RCC 7860 (cell line): ENCODE measurements around the gene SMARCE1.

Experiments
- DNase-seq: peaks from one replicate; pipeline ENCODE4 v3.0.0-alpha.2; 2015; ENCODE audit warnings: low spot score
- FAIRE-seq: peaks from 2 replicates; lab custom pipeline; 2012; peaks lifted over from hg19 to GRCh38; lab: Jason Lieb, UNC

SMARCE1 gene

GRCh38 chr17:40646791-40647623 is 611 bp downstream of the SMARCE1 start:
- no peak for FAIRE-seq

DNA sequence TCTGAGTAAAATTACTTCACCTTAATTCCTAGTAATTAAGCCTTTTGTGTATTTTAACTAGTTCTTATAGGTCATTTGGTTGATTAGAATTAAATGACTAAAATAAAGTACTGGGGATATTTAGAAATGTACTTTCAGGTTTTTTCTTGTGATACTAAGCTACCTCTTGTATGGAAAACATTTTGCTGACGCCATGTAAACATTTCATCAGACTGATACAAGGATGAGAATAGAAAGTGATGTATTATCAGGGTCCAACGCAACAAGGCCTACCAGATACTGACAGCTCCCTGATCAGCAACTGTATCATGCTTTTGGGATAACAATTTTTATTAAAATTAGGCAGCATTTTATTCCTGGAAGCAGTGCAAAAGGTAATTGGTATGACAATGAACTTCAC is 1.7 kb downstream of the SMARCE1 start:
- no peak for FAIRE-seq
- no peak for DNase-seq

More at GRCh38 chr17:40646791-40647623, 611 bp downstream of the SMARCE1 start:
- peak; percentile 21 for DNase-seq

- FAIRE-seq (no peak), DNase-seq (no peak)
Observed at GRCh38 chr17:40645291-40645690, 2.3 kb downstream of the SMARCE1 start.

DNA sequence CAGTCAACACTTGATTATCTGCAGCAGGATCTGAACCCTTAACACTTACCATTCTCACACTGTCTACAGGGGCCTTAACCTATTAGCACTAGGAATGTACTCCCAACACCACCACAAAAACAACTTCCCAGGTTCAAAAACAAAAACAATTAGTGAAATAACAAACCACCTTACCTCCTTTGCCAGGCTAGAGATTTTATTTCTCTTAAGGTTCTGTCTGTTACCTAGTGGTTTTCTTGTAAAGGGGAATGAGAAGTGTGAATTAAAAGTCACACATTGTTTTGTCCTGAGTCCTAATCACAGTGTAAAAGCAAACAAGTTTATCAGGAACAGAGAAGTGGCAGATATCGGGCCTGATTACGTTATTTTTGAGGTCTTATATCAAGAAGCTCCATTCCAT is 9.7 kb downstream of the SMARCE1 start:
- FAIRE-seq, result no peak

DNA sequence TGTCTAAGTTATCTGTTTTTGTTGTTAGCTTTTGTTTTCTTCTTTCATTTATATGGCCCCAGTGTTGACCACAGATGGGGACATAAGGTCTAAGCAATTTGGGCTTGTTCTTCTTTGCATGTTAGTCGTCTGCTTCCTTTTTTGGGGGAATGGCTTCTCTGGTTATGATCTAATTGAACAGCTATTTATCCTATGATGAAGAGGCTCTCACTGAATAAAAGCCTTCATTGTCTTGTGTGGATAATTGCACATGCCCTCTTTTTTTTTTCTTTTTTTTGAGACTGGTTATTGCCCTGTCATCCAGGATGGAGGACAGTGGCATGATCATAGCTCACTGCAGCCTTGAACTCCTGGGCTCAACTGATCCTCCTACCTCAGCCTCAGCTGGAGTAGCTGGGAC is 13.7 kb downstream of the SMARCE1 start:
- FAIRE-seq (no peak), DNase-seq (no peak)

More for the DNA sequence above, 9.7 kb downstream of the SMARCE1 start:
- DNase-seq, result no peak

DNA sequence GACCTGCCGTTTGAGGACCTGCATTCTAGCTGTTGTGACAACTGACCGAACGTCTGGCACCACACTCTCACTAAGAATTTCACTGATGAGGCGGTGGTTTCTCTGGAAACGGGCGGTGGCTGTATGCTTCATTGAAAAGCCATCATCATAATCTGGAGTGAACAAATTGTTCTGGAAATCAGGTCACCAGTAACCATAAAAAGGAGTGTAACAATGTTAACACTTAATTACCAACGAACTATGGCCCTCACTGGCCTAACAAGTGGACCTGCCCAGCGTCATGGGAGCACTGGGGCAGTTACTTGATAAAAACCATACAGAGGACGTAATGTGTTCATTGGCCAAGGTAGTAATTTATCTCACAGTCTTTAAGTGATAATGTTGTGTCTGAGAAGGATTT is 15.4 kb downstream of the SMARCE1 start:
- FAIRE-seq (no peak), DNase-seq (no peak)

DNA sequence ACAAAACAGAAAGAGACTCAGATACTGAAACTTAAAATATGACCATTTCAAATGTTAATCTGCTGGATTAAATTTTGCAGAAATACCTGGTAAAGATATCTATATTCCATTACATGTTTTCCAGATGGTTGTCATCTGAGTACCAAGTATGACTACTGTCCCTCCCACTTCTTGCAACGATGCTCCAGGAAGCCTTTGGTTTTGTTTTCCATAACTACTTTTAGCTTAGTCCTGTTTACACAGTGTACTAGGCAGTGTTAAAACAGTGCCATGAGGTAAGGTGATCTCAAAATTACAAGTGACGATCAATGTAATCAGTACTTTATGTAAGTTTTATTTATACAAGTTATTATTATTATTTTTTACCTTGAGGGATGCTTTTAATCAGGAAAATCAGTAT is 17.8 kb downstream of the SMARCE1 start:
- DNase-seq (no peak), FAIRE-seq (no peak)

- FAIRE-seq (no peak), DNase-seq (no peak)
Observed at GRCh38 chr17:40625311-40625710, 22.3 kb downstream of the SMARCE1 start.

DNA sequence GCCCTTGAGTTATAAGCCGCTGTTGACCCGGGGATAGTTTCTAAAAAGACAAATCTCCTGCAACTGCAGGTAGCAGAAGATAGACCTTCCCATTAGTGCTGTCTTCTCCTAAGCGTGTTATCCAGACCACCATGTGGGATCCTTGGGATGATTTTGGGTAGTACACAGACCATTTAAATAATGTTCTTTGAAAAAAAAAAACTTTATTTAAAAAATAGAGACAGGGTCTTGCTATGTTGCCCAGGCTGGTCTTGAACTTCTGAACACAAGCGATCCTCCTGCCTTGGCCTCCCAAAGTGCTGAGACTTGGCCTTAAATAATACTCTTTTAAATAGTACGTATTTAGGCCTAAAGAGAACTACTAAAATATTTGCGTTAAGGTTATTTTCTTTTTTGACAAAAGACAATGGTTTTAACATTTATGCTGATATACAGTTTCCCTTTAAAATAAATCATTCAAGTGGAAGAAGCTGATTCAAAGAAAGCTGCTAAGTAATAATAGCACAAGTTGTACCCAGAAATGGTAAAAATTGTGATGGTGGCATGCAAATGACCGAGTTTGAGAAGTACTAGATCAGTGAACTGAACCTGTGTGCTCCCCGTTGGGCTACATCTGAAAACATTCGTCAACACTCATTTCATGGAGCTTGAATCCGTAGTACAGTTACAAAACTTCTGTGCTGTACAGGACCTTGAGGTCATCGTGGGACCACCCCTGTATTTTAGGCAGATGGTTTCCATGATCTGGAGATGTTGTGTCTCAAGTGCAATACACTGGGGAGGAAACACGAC is 24.0 kb downstream of the SMARCE1 start:
- FAIRE-seq, result no peak
- DNase-seq, result no peak

- no peak for DNase-seq
- FAIRE-seq, result no peak
Observed at GRCh38 chr17:40622509-40622928, 25.1 kb downstream of the SMARCE1 start.

DNA sequence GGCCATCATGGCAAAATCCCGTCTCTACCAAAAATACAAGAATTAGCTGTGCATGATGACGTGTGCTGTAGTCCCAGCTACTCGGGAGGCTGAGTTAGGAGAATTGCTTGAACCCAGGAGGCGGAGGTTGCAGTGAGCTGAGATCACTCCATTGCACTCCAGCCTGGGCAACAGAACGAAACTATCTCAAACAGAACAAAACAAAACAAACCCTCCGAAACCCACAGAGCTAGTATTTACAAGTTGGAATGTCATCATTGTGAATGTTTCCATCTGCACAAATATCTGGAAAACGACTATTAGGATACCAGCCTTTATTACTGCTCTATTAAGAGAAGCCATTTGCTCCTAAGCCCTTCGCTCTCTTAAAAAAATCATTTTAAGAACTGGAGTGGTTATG is 26.0 kb downstream of the SMARCE1 start:
- no peak for DNase-seq
- FAIRE-seq, result no peak

DNA sequence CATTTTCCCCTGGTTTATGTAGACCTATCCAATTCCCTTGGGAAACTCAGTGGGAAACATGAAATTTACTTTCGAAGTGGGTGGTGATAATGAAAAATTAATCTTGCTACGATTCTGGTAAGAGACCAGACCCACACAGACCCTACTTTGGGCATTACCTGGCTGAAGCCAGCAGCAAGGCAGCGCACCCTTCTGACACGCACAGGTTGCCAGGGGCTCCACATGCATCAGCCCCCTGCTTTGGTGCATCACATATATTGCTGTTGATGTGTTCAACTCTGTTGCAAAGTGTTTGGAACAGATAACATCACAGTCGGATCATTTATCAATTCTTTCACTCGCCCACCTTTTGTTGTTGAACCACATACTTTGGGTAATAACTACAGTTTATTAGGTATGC is 26.6 kb downstream of the SMARCE1 start:
- no peak for FAIRE-seq
- DNase-seq, result no peak

DNA sequence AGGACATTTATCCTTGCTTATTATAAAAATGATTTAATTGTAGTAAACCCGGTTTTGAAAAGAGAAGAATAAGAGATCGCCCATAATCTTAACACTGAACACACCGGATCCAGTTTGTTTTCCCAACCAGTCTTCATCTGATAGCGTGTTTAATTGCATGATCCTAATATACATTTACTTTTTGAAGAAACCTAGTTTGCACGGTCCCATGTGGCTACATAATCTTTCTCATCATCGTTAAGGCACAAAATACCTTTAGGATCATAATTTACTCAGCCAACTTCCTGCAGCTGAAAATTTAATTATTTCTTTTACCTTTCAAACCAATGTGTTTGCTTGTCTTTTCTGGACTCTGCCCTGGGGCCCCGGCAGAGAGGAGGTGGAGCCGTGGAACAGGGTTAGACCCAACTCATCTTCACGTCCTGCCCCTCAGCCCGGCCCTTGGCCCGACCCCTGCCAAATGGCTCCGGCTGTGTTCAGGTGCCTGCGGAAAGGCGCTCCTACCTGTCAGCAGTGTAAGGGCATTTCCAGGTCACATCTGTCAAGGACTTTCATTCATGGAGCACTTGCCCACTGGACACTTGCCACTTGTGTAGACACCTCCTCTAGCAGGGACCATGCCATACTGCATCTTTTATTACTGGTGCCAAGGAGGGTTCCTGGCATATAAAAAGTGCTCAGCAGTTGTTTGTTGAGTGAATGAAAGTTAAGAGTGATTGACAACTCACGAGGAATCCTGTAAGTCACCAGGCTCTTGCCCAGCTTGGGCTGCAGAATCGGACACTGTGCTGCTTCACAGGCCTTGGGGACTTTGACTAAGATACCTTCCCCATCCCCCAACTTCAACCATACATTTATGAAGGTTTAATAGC is 28.6 kb downstream of the SMARCE1 start:
- DNase-seq (no peak), FAIRE-seq (no peak)

DNA sequence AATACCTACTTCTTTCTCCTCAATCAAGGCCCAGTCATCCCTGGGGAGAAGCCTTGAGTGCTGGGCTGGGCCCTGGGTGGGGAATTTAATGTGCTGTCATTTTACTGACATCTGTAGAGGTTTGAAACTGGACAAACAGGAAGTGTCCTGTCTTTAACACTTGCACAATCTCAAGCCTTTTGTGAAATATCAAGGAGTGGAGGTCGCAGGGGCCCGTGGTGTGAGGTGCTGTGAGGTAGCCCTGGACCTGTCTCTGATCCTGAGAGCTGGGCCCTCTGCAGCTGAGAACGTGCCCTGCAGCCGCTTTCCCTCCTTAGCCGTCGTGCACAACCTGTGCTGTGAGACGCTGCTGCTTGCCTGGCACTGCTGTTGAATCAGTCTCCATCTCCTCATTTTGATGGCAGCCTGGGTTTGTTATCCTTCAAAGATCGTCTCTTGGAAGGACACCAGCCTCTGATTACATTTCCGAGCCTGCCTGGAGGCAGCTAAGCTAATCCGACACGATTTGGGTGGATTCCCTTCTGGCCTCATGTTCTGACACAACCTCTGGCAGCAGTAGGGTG is 29.9 kb downstream of the SMARCE1 start:
- no peak for FAIRE-seq

GRCh38 chr17:40616592-40616991 is 31.0 kb downstream of the SMARCE1 start:
- DNase-seq, result no peak
- no peak for FAIRE-seq

More for the DNA sequence above, 29.9 kb downstream of the SMARCE1 start:
- DNase-seq, result no peak

DNA sequence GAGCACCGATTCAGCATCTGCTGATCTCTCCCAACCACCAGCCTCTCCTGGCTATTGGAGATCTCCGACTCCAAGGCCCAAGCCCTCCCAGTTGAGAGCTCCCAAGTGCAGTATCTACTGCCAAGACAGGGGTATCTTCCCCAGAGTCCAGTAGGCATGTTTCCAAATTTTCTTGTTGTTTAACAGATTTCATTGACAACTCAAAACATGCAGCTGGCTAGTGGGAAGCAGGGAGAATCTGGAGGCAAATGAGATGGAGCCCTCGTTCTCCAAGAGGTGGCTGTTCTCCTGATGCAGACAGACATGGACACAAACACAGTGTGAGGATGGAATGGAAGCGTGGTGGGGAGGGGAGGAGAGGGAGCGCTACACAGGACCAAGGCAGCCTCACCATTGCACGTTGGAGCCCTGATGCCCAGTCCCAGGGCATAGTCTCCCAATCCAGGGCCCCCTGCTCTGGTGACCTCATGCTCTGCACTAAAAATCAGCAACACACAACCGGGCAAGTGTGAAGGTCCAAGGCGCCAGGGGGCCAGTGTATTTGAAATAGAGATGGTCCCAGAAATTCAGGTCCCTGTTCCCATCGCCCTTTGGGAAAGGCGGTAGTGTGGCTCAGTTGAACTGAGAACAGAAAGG is 31.7 kb downstream of the SMARCE1 start:
- DNase-seq, result no peak
- no peak for FAIRE-seq

DNA sequence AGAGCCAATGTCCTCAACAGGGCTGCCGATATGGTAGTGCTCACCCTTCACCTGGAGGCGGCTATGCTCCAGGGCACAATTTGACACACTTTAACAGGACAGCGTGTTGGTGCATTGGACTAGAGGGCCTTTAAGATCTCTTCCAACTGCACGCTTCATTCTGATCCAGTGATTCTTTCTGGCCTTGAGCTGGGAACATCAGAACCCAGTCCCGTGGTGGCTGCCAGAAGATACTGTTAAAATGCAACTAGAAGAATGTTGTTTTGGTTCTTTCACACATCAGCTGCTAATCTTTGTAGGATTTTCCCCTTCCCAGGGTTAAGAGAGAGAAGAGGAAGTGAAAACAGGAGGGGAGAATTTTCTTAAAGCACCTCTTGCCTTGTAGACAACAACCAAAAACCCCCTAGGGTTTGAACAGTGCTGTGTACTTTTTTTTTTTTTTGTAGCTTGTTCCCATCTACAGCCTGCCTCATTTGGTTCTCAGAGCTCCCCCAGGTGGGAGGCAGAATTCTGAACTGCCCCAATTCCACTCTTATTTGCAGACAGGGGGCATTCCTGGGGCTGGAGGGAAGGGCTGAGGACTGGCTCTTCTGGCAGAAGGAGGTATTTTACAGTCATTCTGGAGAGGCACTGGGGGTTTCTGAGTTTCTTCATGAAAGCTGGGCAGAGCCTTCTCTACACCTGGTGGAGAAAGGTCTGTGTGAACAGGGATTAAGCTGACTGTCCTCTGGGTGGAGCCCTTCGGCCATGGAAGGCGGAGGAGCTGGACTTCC is 32.4 kb downstream of the SMARCE1 start:
- DNase-seq, result peak; percentile 41
- FAIRE-seq, result no peak

DNA sequence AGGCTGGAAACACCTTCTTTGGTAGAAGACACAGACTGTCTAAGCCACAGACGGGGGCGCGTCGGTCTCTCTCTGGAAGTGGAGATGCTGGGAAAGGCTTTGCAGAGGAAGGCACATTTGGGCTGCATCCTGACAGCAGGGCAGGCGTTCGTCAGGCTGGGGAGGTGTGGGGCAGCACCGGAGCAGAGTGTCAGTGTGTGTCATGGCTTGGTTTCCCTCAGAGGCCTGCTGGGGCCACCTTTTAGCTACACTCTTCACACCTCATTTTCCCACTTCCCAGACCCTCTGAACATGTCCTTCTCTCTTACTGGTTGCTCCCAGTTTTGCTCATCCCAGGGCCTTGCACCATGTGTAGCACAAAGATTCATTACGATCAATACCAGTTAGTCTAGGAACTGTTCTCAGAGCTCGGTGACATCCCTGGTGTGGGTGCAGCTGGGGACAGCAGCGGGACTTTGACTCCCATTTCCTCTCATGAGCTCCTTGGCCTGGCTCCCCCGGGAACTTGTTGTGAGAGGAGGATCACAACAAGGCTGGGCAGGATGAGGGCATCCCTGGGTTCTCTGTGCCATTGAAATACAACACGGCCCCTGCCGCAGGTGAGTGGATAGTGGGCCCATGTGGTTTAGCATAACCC is 33.1 kb downstream of the SMARCE1 start:
- DNase-seq, result no peak
- no peak for FAIRE-seq
